Medulla oblongata (tissue), 1 donor: Measurements from ENCODE around the gene ARMH3.
"Not testable (repeated sequence)": the region's sequence is repeated elsewhere in the genome, so short reads cannot be mapped to it uniquely, and the experiment has no call there.

Experiments
- DNase-seq: peaks from one replicate; pipeline ENCODE4 v3.0.0-alpha.2; 2015; ENCODE audit errors: extremely low spot score

ARMH3 gene

GRCh38 chr10:101980677-101981076 is 75.3 kb downstream of the ARMH3 start:
- not testable (repeated sequence) for DNase-seq

- peak; percentile 61 for DNase-seq
Measured at GRCh38 chr10:101974091-101974971, 81.6 kb downstream of the ARMH3 start.

GRCh38 chr10:101972761-101973160 is 83.2 kb downstream of the ARMH3 start:
- no peak for DNase-seq

- no peak for DNase-seq
Measured at GRCh38 chr10:101969412-101969922, 86.5 kb downstream of the ARMH3 start.

- no peak for DNase-seq
Measured at GRCh38 chr10:101968940-101969321, 87.0 kb downstream of the ARMH3 start.

- no peak for DNase-seq
Measured at GRCh38 chr10:101968286-101968939, 87.6 kb downstream of the ARMH3 start.

GRCh38 chr10:101967713-101968112 is 88.3 kb downstream of the ARMH3 start:
- no peak for DNase-seq

- DNase-seq = no peak
Measured at GRCh38 chr10:101967119-101967518, 88.9 kb downstream of the ARMH3 start.

- no peak for DNase-seq
Measured at GRCh38 chr10:101965075-101965765, 90.8 kb downstream of the ARMH3 start.

GRCh38 chr10:101961591-101962498 is 94.1 kb downstream of the ARMH3 start:
- no peak for DNase-seq

- no peak for DNase-seq
Measured at GRCh38 chr10:101960879-101961395, 95.0 kb downstream of the ARMH3 start.

- peak; percentile 44 for DNase-seq
Measured at GRCh38 chr10:101959346-101959916, 96.5 kb downstream of the ARMH3 start.

GRCh38 chr10:101958691-101959090 is 97.3 kb downstream of the ARMH3 start:
- no peak for DNase-seq

GRCh38 chr10:101956898-101957297 is 99.1 kb downstream of the ARMH3 start:
- no peak for DNase-seq

GRCh38 chr10:101956117-101956516 is 99.9 kb downstream of the ARMH3 start:
- no peak for DNase-seq

- no peak for DNase-seq
Measured at GRCh38 chr10:101952191-101952590, 103.8 kb downstream of the ARMH3 start.

GRCh38 chr10:101950213-101950612 is 105.8 kb downstream of the ARMH3 start:
- DNase-seq = no peak

- no peak for DNase-seq
Measured at GRCh38 chr10:101941871-101942270, 114.1 kb downstream of the ARMH3 start.

- DNase-seq = no peak
Measured at GRCh38 chr10:101940916-101941315, 115.1 kb downstream of the ARMH3 start.

- no peak for DNase-seq
Measured at GRCh38 chr10:101939729-101940128, 116.2 kb downstream of the ARMH3 start.
